ENCODE measurements around the gene SNAI3. TPM values are rescaled to one million over a fixed set of nuclear protein-coding genes. Genes with fewer than 3 reads are reported as not detected.

Gene SNAI3
- total RNA-seq, 1 donor from 2014 or later: not detected

GRCh38 chr16:88719933-88720296, 33.6 kb upstream of the SNAI3 start:
- Histone ChIP-seq H3K27ac (no peak overlapping the region), H3K27me3 (no peaks in the 10 kb centered on the region), H3K9me3 (no peaks in the 10 kb centered on the region), H3K4me3 (no peak overlapping the region), H3K36me3 (peaks cover 0 to 87% of the 10 kb centered on the region in 2 donors), H3K4me1 (no peaks in the 10 kb centered on the region)
- no peak for TF ChIP-seq POLR2A (IDR thresholded peaks at IDR 0.05)
- TF ChIP-seq, protein P1, sequence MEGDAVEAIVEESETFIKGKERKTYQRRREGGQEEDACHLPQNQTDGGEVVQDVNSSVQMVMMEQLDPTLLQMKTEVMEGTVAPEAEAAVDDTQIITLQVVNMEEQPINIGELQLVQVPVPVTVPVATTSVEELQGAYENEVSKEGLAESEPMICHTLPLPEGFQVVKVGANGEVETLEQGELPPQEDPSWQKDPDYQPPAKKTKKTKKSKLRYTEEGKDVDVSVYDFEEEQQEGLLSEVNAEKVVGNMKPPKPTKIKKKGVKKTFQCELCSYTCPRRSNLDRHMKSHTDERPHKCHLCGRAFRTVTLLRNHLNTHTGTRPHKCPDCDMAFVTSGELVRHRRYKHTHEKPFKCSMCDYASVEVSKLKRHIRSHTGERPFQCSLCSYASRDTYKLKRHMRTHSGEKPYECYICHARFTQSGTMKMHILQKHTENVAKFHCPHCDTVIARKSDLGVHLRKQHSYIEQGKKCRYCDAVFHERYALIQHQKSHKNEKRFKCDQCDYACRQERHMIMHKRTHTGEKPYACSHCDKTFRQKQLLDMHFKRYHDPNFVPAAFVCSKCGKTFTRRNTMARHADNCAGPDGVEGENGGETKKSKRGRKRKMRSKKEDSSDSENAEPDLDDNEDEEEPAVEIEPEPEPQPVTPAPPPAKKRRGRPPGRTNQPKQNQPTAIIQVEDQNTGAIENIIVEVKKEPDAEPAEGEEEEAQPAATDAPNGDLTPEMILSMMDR (IDR thresholded peaks at IDR 0.05): no peak
- no peak for TF ChIP-seq POLR2AphosphoS5 (IDR thresholded peaks at IDR 0.05; ENCODE audit: insufficient read depth in 1 of 2, low read depth in 1 of 2)
- DNase-seq (ENCODE audit: extremely low spot score in 2 of 2): no peak
- intact Hi-C loops (cut with DNase I): no loop called here

DNA sequence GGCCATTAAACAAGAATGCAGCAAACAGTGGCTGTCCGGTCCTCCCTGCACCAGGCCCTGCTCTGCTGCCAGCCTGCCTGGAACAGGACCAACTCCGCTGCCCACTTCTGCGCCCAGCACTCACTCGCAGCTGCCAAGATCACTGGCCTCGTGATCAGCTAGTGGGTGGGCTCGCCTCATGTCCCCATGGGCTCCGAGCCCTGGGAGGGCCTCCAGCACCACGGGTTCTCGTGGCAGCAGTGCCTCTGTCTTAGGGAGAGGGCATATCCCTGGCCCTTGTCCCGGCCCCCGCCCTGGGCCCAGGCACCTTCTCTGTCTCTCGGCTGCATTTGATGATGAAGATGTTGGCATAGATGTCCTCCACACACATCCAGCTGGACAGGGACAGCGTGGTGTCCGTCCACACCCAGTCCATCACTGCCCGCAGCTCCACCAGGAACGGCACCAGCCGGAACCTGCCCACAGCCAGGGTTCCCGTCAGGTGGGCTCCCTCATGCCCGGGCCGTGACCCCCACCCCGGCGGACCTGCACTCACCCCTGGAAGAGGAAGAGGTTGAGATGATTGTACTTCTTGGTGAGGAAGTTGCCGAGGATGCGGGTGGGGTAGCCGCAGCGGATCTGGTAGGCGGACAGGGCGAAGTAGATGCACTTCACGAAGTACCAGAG, 33.1 kb upstream of the SNAI3 start:
- no peak overlapping the region for H3K27ac ChIP-seq
- no peaks in the 10 kb centered on the region for H3K27me3 ChIP-seq
- intact Hi-C loops (cut with DNase I): no loop called here
- TF ChIP-seq, protein P1 (IDR thresholded peaks at IDR 0.05): no peak
- TF ChIP-seq POLR2A (IDR thresholded peaks at IDR 0.05) (no peak), POLR2AphosphoS5 (IDR thresholded peaks at IDR 0.05; ENCODE audit: insufficient read depth in 1 of 2, low read depth in 1 of 2) (no peak)
- H3K9me3 ChIP-seq: no peaks in the 10 kb centered on the region
- DNase-seq (ENCODE audit: extremely low spot score in 2 of 2): no peak
- no peak overlapping the region for H3K4me3 ChIP-seq
- no peaks in the 10 kb centered on the region for H3K4me1 ChIP-seq
- H3K36me3 ChIP-seq: peaks cover 0 to 87% of the 10 kb centered on the region in 2 donors

GRCh38 chr16:88718178-88718577, 31.9 kb upstream of the SNAI3 start:
- no peak for DNase-seq (ENCODE audit: extremely low spot score in 2 of 2)
- intact Hi-C loops (cut with DNase I): no loop called here
- H3K4me3 ChIP-seq: no peak overlapping the region
- H3K27me3 ChIP-seq: no peaks in the 10 kb centered on the region
- no peaks in the 10 kb centered on the region for H3K4me1 ChIP-seq
- H3K27ac ChIP-seq: no peak overlapping the region
- H3K36me3 ChIP-seq: peaks cover 0 to 86% of the 10 kb centered on the region in 2 donors
- no peaks in the 10 kb centered on the region for H3K9me3 ChIP-seq
- TF ChIP-seq, protein P1 (IDR thresholded peaks at IDR 0.05): no peak
- TF ChIP-seq POLR2A (IDR thresholded peaks at IDR 0.05) (no peak), POLR2AphosphoS5 (IDR thresholded peaks at IDR 0.05; ENCODE audit: insufficient read depth in 1 of 2, low read depth in 1 of 2) (no peak)

DNA sequence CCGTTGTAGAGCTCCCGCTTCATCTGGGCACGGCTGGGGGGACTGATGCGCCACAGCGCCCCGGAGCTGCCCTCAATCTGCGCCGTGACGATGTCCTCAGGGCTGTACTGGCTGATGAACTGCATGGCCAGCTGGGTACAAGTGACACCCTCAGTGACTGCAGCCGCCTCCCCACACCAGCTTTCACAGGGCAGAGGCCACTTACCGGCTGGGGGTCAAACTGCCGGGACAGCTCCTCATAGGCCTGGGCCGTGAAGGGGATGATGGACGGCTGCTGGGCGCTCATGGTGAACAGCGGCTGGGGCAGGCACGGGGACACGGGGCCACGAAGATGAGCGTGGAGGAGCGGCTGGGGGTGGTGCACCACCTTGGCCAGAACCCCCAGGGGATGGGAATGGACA, 30.3 kb upstream of the SNAI3 start:
- Histone ChIP-seq H3K4me3 (no peak overlapping the region), H3K9me3 (no peaks in the 10 kb centered on the region), H3K4me1 (no peaks in the 10 kb centered on the region), H3K27ac (no peak overlapping the region), H3K36me3 (peaks cover 0 to 71% of the 10 kb centered on the region in 2 donors), H3K27me3 (no peaks in the 10 kb centered on the region)
- no peak for TF ChIP-seq POLR2AphosphoS5 (IDR thresholded peaks at IDR 0.05; ENCODE audit: insufficient read depth in 1 of 2, low read depth in 1 of 2)
- TF ChIP-seq POLR2A (IDR thresholded peaks at IDR 0.05): no peak
- TF ChIP-seq, protein P1 (IDR thresholded peaks at IDR 0.05): no peak
- intact Hi-C loops (cut with DNase I): no loop called here
- DNase-seq (ENCODE audit: extremely low spot score in 2 of 2): no peak

GRCh38 chr16:88716201-88716600, 29.9 kb upstream of the SNAI3 start:
- no peak for DNase-seq (ENCODE audit: extremely low spot score in 2 of 2)
- H3K4me3 ChIP-seq: no peak overlapping the region
- H3K27me3 ChIP-seq: no peaks in the 10 kb centered on the region
- no peaks in the 10 kb centered on the region for H3K9me3 ChIP-seq
- H3K36me3 ChIP-seq: peaks cover 0 to 67% of the 10 kb centered on the region in 2 donors
- TF ChIP-seq, protein P1 (IDR thresholded peaks at IDR 0.05): no peak
- TF ChIP-seq POLR2AphosphoS5 (IDR thresholded peaks at IDR 0.05; ENCODE audit: insufficient read depth in 1 of 2, low read depth in 1 of 2) (no peak), POLR2A (IDR thresholded peaks at IDR 0.05) (no peak)
- intact Hi-C loops (cut with DNase I): no loop called here
- no peaks in the 10 kb centered on the region for H3K4me1 ChIP-seq
- no peak overlapping the region for H3K27ac ChIP-seq
